K562 (cell line): ENCODE results near the gene ANKS1A. TPM values are rescaled to one million over a fixed set of nuclear protein-coding genes. Genes with fewer than 3 reads are reported as not detected.

Source experiments
- ATAC-seq: fragments of 200-7000 bp; cut with Tn5 transposase; 3 replicates; pipeline ENCODE4 v1.9.1; 2020; ENCODE audit warnings: moderate library complexity
- BruUV-seq: library from RNA; stranded (reverse); fragments of 400-500 nt; replicated peaks from 2 replicates; lab custom pipeline; 2021; lab: Mats Ljungman, UMichigan
- CTCF ChIA-PET: fragments of 300-600 bp; formaldehyde crosslinking; extraction: SDS; loops from one replicate; lab custom pipeline; 2021; ENCODE audit warnings: low intra/inter-chr PET ratio; lab: Yijun Ruan, JAX
- POLR2A ChIA-PET: fragments of 300-600, 350-650 bp; sonication (Branson Sonifier 250); formaldehyde crosslinking; extraction: SDS; loops from one replicate; lab custom pipeline; 2021; ENCODE audit warnings: antibody characterized with exemption, inconsistent platforms; lab: Yijun Ruan, JAX
- DNase-seq, 4 experiments: peaks; one replicate each; pipeline versions ENCODE4 v3.0.0 to v3.0.0-alpha.2; 2011 to 2018; ENCODE audit warnings: low spot score in 3 of 4, mixed read lengths in 3 of 4; ENCODE audit errors: extremely low read depth in 1 of 4
- FAIRE-seq: peaks from 2 replicates; lab custom pipeline; 2011; peaks lifted over from hg19 to GRCh38; lab: Jason Lieb, UNC
- H2AFZ ChIP-seq: 2 replicates; pipeline ENCODE4 v1.6.0; 2011; ENCODE audit warnings: low read depth, low read length, control low read depth, inconsistent platforms
- H3K27ac ChIP-seq: fragments of 200-600 bp; 3 replicates; pipeline ENCODE4 v1.8.0; 2011; ENCODE audit warnings: low read depth, mild to moderate bottlenecking, control low read depth, inconsistent platforms, low read length, moderate library complexity, mixed read lengths; ENCODE audit errors: extremely low read depth
- H3K27me3 ChIP-seq, 2 experiments: fragments of 300-600 bp in 1 of 2; 2 replicates in 1 of 2; 3 replicates in 1 of 2; pipeline versions ENCODE4 v1.6.0 to v1.8.0; 2011; ENCODE audit warnings: inconsistent platforms in 2 of 2, low read length in 2 of 2, mild to moderate bottlenecking in 1 of 2, mixed read lengths in 1 of 2, moderate library complexity in 1 of 2; ENCODE audit not compliant: control insufficient read depth in 2 of 2, insufficient read depth in 2 of 2
- H3K36me3 ChIP-seq: fragments of 300-600 bp; 3 replicates; pipeline ENCODE4 v1.8.0; 2011; ENCODE audit warnings: mild to moderate bottlenecking, low read length, inconsistent platforms; ENCODE audit not compliant: control insufficient read depth, insufficient read depth
- H3K4me1 ChIP-seq, 2 experiments: fragments of 200-600 bp in 1 of 2; replicated peaks in 1 of 2; 2 replicates in 1 of 2; 3 replicates in 1 of 2; pipeline versions ENCODE4 v1.5.1 to v1.8.0; 2011; ENCODE audit warnings: inconsistent platforms in 2 of 2, low read length in 2 of 2, mild to moderate bottlenecking in 1 of 2, mixed read lengths in 1 of 2, moderate library complexity in 1 of 2; ENCODE audit not compliant: control insufficient read depth in 2 of 2, insufficient read depth in 2 of 2
- H3K4me2 ChIP-seq: 2 replicates; pipeline ENCODE4 v1.6.1; 2011; ENCODE audit warnings: low read length, control low read depth, inconsistent platforms, mixed read lengths; ENCODE audit not compliant: insufficient read depth
- H3K4me3 ChIP-seq: fragments of 200-600 bp; sonication (generic), shearing (Covaris generic); 2 replicates; pipeline ENCODE4 v1.5.1; 2016; ENCODE audit warnings: control low read depth, inconsistent platforms
- H3K79me2 ChIP-seq: fragments of 200-600 bp; 3 replicates; pipeline ENCODE4 v1.8.0; 2011; ENCODE audit warnings: low read length, inconsistent platforms; ENCODE audit not compliant: control insufficient read depth, insufficient read depth
- H3K9ac ChIP-seq, 2 experiments: 2 replicates each; pipeline versions ENCODE4 v1.6.0 to v1.6.1; 2011; ENCODE audit warnings: low read depth in 2 of 2, low read length in 2 of 2, control low read depth in 1 of 2, inconsistent platforms in 1 of 2, mild to moderate bottlenecking in 1 of 2, mixed read lengths in 1 of 2; ENCODE audit not compliant: insufficient read depth in 1 of 2
- H3K9me1 ChIP-seq: one replicate; pipeline ENCODE4 v1.6.0; 2011; ENCODE audit warnings: inconsistent platforms, mild to moderate bottlenecking, low read length, moderate library complexity; ENCODE audit not compliant: control insufficient read depth, insufficient read depth
- H3K9me3 ChIP-seq: replicated peaks from 2 replicates; pipeline ENCODE4 v1.5.1; 2011; ENCODE audit warnings: low read depth, low read length, inconsistent platforms; ENCODE audit not compliant: control insufficient read depth, insufficient read depth
- H4K20me1 ChIP-seq: replicated peaks from 2 replicates; pipeline ENCODE4 v1.6.1; 2011; ENCODE audit warnings: low read length, inconsistent platforms, mixed read lengths; ENCODE audit not compliant: control insufficient read depth, insufficient read depth
- KLF6 ChIP-seq: fragments of 250-450 bp; sonication (Bioruptor Pico); IDR thresholded peaks from 2 replicates; pipeline ENCODE4 v1.4.0; 2020; ENCODE audit warnings: mild to moderate bottlenecking, moderate library complexity, borderline replicate concordance
- MCM5 ChIP-seq: fragments of 450-650 bp; IDR thresholded peaks from 2 replicates; pipeline ENCODE4 v1.6.1; 2016; ENCODE audit warnings: low read depth
- NCOA1 ChIP-seq: fragments of 450-650 bp; IDR thresholded peaks from 2 replicates; pipeline ENCODE4 v1.6.1; 2016; ENCODE audit warnings: low read depth
- NR2F6 ChIP-seq: fragments of 450-650 bp; formaldehyde crosslinking; IDR thresholded peaks from 2 replicates; pipeline ENCODE4 v1.4.0; 2020; ENCODE audit warnings: mild to moderate bottlenecking
- NR4A1 ChIP-seq, 2 experiments: fragments of 250-450 bp in 1 of 2; fragments of 450-650 bp in 1 of 2; sonication (Bioruptor Pico) in 1 of 2; IDR thresholded peaks; 2 replicates each; pipeline versions ENCODE4 v1.4.0 to v1.6.1; 2016 to 2020; ENCODE audit warnings: mild to moderate bottlenecking in 2 of 2, missing compliant biosample characterization in 1 of 2, missing genetic modification characterization in 1 of 2, moderate library complexity in 1 of 2
- POLR2AphosphoS2 ChIP-seq: IDR thresholded peaks from 2 replicates; pipeline ENCODE4 v1.6.1; 2012; ENCODE audit warnings: low read length, improper control_type of control experiment
- RNF219 ChIP-seq: fragments of 250-450 bp; sonication (Bioruptor Pico); IDR thresholded peaks from 2 replicates; pipeline ENCODE4 v1.5.0; 2022; ENCODE audit warnings: mild to moderate bottlenecking
- SPI1 ChIP-seq: IDR thresholded peaks from 2 replicates; pipeline ENCODE4 v1.6.1; 2011; ENCODE audit warnings: low read depth, low read length, control low read depth, borderline replicate concordance
- ZNF347 ChIP-seq: fragments of 450-650 bp; formaldehyde crosslinking; IDR thresholded peaks from 2 replicates; pipeline ENCODE4 v1.4.0; 2020; ENCODE audit warnings: low read depth, mild to moderate bottlenecking, moderate library complexity
- WGBS: fragments of 100-300 bp; shearing (Covaris generic); methylation state at CpG from one replicate; pipeline ENCODE4 v1.1.6; 2016; ENCODE audit warnings: low coverage, mixed read lengths; ENCODE audit not compliant: insufficient coverage; ENCODE audit errors: missing lambda C conversion rate; 5-methylcytosine and 5-hydroxymethylcytosine counted together
- in situ Hi-C: fragments of 300-500 bp; cut with MboI; formaldehyde crosslinking; loops from 4 replicates; pipeline ENCODE4 v1.15.0; 2018; ENCODE audit warnings: inconsistent platforms, mixed read lengths
- intact Hi-C: fragments of 100-400 bp; cut with micrococcal nuclease; formaldehyde crosslinking; loops from 2 replicates; pipeline ENCODE4 v1.14.2; 2022
- polyA plus RNA-seq, 8 experiments: library from polyadenylated mRNA; depleted of rRNA in 4 of 8; stranded (reverse) in 5 of 8; unstranded in 3 of 8; fragments of >200 nt; fragmentation: Nextera tagmentation in 2 of 8; fragmentation: Illumina TruSeq in 1 of 8; extraction: Ambion mirVana in 2 of 8; extraction: Trizol in 1 of 8; gene quantifications; 2 replicates each; pipeline versions ENCODE4 v1.2.1 to v1.2.3, GENCODE V29; 2011 to 2014; ENCODE audit warnings: inconsistent platforms in 1 of 8, missing spikeins in 1 of 8
- total RNA-seq, 7 experiments: library from RNA; depleted of rRNA in 6 of 7; stranded (reverse); fragments of >200 nt in 6 of 7; fragmentation: Illumina TruSeq in 2 of 7; extraction: Trizol in 2 of 7; gene quantifications; 2 replicates each; pipeline versions ENCODE4 v1.2.1 to v1.2.3, GENCODE V29; 2011 to 2021; ENCODE audit warnings: low replicate concordance in 1 of 7
- TF ChIP-seq, protein P1 (sequence below): fragments of 200-600 bp; sonication (generic); IDR thresholded peaks from one replicate; pipeline ENCODE4 v1.6.1; 2012; ENCODE audit warnings: mild to moderate bottlenecking, low read depth, low read length, inconsistent platforms

ANKS1A gene
- total and polyA plus RNA-seq, 9 of the 15 experiments (the other 6 are each of a cell fraction or from before 2014, with no cell fraction given), result 1.1 to 13.8 (median 5.3) TPM

GRCh38 chr6:35055891-35056290 is 166.8 kb downstream of the ANKS1A start:
- no peak for DNase-seq
- H3K9me3 ChIP-seq, result no peaks in the 10 kb centered on the region
- no peak overlapping the region for H3K4me3 ChIP-seq
- no peaks in the 10 kb centered on the region for H3K79me2 ChIP-seq
- no peak overlapping the region for H3K4me2 ChIP-seq
- H4K20me1 ChIP-seq, result no peaks in the 10 kb centered on the region
- no peak overlapping the region for H3K9ac ChIP-seq
- no peak for ATAC-seq
- WGBS, result 45% methylated on average over 4 of the region's 4 CpGs
- no TSS peak for BruUV-seq
- intact Hi-C loops, result no loop called here
- ChIA-PET POLR2A (interaction anchor here (0.6 kb wide), 3 partner anchors 95 to 1764 kb away, joined by 3 read pairs; no protein-coding TSS in a partner anchor), CTCF (no interaction called here)
- H3K27ac ChIP-seq, result no peak overlapping the region
- peaks cover 0 to 3% of the 10 kb centered on the region in 2 experiments; a peak in 2 of 5 replicates for H3K4me1 ChIP-seq
- no peak overlapping the region for H2AFZ ChIP-seq
- no peaks in the 10 kb centered on the region for H3K27me3 ChIP-seq
- H3K36me3 ChIP-seq, result peaks cover 5% of the 10 kb centered on the region; the same call in 2 of the 3 replicates
- FAIRE-seq, result no peak
- H3K9me1 ChIP-seq, result no peaks in the 10 kb centered on the region
- in situ Hi-C loops, result no loop called here
- TF ChIP-seq ZNF347 (CRISPR knock-in tag) (no peak), NCOA1 (no peak), SPI1 (no peak), KLF6 (CRISPR knock-in tag) (no peak), NR2F6 (CRISPR knock-in tag) (no peak), POLR2AphosphoS2 (no peak), MCM5 (no peak), NR4A1 (CRISPR knock-in tag; IDR thresholded peaks at IDR 0.05) (no peak), NR4A1 (tag; IDR thresholded peaks at IDR 0.05) (no peak), RNF219 (CRISPR knock-in tag) (no peak)
- TF ChIP-seq, protein P1, sequence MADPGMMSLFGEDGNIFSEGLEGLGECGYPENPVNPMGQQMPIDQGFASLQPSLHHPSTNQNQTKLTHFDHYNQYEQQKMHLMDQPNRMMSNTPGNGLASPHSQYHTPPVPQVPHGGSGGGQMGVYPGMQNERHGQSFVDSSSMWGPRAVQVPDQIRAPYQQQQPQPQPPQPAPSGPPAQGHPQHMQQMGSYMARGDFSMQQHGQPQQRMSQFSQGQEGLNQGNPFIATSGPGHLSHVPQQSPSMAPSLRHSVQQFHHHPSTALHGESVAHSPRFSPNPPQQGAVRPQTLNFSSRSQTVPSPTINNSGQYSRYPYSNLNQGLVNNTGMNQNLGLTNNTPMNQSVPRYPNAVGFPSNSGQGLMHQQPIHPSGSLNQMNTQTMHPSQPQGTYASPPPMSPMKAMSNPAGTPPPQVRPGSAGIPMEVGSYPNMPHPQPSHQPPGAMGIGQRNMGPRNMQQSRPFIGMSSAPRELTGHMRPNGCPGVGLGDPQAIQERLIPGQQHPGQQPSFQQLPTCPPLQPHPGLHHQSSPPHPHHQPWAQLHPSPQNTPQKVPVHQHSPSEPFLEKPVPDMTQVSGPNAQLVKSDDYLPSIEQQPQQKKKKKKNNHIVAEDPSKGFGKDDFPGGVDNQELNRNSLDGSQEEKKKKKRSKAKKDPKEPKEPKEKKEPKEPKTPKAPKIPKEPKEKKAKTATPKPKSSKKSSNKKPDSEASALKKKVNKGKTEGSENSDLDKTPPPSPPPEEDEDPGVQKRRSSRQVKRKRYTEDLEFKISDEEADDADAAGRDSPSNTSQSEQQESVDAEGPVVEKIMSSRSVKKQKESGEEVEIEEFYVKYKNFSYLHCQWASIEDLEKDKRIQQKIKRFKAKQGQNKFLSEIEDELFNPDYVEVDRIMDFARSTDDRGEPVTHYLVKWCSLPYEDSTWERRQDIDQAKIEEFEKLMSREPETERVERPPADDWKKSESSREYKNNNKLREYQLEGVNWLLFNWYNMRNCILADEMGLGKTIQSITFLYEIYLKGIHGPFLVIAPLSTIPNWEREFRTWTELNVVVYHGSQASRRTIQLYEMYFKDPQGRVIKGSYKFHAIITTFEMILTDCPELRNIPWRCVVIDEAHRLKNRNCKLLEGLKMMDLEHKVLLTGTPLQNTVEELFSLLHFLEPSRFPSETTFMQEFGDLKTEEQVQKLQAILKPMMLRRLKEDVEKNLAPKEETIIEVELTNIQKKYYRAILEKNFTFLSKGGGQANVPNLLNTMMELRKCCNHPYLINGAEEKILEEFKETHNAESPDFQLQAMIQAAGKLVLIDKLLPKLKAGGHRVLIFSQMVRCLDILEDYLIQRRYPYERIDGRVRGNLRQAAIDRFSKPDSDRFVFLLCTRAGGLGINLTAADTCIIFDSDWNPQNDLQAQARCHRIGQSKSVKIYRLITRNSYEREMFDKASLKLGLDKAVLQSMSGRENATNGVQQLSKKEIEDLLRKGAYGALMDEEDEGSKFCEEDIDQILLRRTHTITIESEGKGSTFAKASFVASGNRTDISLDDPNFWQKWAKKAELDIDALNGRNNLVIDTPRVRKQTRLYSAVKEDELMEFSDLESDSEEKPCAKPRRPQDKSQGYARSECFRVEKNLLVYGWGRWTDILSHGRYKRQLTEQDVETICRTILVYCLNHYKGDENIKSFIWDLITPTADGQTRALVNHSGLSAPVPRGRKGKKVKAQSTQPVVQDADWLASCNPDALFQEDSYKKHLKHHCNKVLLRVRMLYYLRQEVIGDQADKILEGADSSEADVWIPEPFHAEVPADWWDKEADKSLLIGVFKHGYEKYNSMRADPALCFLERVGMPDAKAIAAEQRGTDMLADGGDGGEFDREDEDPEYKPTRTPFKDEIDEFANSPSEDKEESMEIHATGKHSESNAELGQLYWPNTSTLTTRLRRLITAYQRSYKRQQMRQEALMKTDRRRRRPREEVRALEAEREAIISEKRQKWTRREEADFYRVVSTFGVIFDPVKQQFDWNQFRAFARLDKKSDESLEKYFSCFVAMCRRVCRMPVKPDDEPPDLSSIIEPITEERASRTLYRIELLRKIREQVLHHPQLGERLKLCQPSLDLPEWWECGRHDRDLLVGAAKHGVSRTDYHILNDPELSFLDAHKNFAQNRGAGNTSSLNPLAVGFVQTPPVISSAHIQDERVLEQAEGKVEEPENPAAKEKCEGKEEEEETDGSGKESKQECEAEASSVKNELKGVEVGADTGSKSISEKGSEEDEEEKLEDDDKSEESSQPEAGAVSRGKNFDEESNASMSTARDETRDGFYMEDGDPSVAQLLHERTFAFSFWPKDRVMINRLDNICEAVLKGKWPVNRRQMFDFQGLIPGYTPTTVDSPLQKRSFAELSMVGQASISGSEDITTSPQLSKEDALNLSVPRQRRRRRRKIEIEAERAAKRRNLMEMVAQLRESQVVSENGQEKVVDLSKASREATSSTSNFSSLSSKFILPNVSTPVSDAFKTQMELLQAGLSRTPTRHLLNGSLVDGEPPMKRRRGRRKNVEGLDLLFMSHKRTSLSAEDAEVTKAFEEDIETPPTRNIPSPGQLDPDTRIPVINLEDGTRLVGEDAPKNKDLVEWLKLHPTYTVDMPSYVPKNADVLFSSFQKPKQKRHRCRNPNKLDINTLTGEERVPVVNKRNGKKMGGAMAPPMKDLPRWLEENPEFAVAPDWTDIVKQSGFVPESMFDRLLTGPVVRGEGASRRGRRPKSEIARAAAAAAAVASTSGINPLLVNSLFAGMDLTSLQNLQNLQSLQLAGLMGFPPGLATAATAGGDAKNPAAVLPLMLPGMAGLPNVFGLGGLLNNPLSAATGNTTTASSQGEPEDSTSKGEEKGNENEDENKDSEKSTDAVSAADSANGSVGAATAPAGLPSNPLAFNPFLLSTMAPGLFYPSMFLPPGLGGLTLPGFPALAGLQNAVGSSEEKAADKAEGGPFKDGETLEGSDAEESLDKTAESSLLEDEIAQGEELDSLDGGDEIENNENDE, result no peak
